Suppressor macrophage (primary cell): ENCODE results near the gene WDR55.
A peak's percentile ranks its signal among the peaks of the same experiment; 100 is the strongest.
"Not testable (repeated sequence)": the region's sequence is repeated elsewhere in the genome, so short reads cannot be mapped to it uniquely, and the experiment has no call there.

Source experiments
- DNase-seq, 4 experiments: peaks; one replicate each; pipeline ENCODE4 v3.0.0-alpha.2; 2020 to 2022

Gene WDR55

GRCh38 chr5:140658870-140659269 is 5.8 kb upstream of the WDR55 start:
- DNase-seq = no peak

- DNase-seq = not testable (repeated sequence)
These were observed 4.3 kb upstream of the WDR55 start for GRCh38 chr5:140660371-140660770.

- DNase-seq = no peak
These were observed 710 bp upstream of the WDR55 start for GRCh38 chr5:140664030-140664358.

- DNase-seq = not testable (repeated sequence)
These were observed 6.3 kb downstream of the WDR55 start for GRCh38 chr5:140671035-140671434.

GRCh38 chr5:140671472-140672125 is 6.9 kb downstream of the WDR55 start:
- DNase-seq = no peak

- peak; percentile 49 to 76 (median 63) for DNase-seq
These were observed 7.9 kb downstream of the WDR55 start for GRCh38 chr5:140672455-140673186.

GRCh38 chr5:140673187-140673976 is 8.7 kb downstream of the WDR55 start, which contains the start of gene DND1:
Gene DND1 (minus strand): TSS chr5:140673576. CDS start chr5:140673542, 34 bp downstream.
- DNase-seq = no peak

- no peak for DNase-seq
These were observed 9.5 kb downstream of the WDR55 start for GRCh38 chr5:140674211-140674610.

- no peak for DNase-seq
These were observed 9.9 kb downstream of the WDR55 start for GRCh38 chr5:140674629-140675028.

GRCh38 chr5:140677947-140678346 is 13.2 kb downstream of the WDR55 start:
- no peak for DNase-seq

- DNase-seq = no peak
These were observed 14.3 kb downstream of the WDR55 start for GRCh38 chr5:140678993-140679392.

GRCh38 chr5:140690376-140690932 is 25.8 kb downstream of the WDR55 start:
- DNase-seq = no peak

- peak; percentile 95 to 98 (median 96) for DNase-seq
These were observed 26.5 kb downstream of the WDR55 start, which contains the start of the genes HARS1 and HARS2 for GRCh38 chr5:140690941-140691924. Gene HARS1 (minus strand): TSS chr5:140691370. CDS start chr5:140691304, 66 bp downstream. Gene HARS2 (plus strand): TSS chr5:140691455. CDS start chr5:140691649, 194 bp downstream.

GRCh38 chr5:140694276-140694675 is 29.6 kb downstream of the WDR55 start:
- DNase-seq = no peak

- no peak for DNase-seq
These were observed 32.3 kb downstream of the WDR55 start for GRCh38 chr5:140696891-140697492.

GRCh38 chr5:140700177-140701144 is 35.8 kb downstream of the WDR55 start, which contains the start of gene ZMAT2:
Gene ZMAT2 (plus strand): TSS chr5:140700447. CDS start chr5:140700461, 14 bp downstream.
- peak; percentile 96 to 99 (median 98) for DNase-seq

GRCh38 chr5:140707812-140708211 is 43.1 kb downstream of the WDR55 start:
- no peak for DNase-seq

GRCh38 chr5:140708787-140709186 is 44.1 kb downstream of the WDR55 start:
- not testable (repeated sequence) for DNase-seq

- peak; percentile 95 to 99 (median 97) for DNase-seq
These were observed 46.3 kb downstream of the WDR55 start for GRCh38 chr5:140710899-140711552.
